Islet of Langerhans (tissue), 1 donor: ENCODE results near the gene CD180.

Experiments used
- FAIRE-seq: peaks from one replicate; lab custom pipeline; 2011; peaks lifted over from hg19 to GRCh38; lab: Jason Lieb, UNC

CD180 gene

DNA sequence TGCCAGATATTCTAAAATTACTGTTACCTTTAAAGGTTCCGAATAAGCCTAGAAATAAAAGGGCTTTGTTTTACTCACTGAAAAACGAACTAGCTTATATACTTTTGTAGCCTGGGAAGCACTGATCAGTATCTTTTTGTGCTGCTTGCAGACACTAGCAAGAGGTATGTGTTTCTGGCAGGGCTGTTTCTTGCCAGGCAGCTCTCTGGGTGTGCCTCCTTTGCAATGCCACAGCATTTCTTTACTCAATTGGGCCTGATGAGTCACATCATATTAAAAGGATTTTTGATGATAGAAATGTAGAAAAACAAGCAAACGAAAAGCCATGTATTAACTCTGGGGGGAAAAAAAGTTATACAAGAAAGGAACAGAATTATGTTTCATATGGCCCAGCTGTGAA lies 35.6 kb downstream of the CD180 start:
- FAIRE-seq: peak; percentile 51

DNA sequence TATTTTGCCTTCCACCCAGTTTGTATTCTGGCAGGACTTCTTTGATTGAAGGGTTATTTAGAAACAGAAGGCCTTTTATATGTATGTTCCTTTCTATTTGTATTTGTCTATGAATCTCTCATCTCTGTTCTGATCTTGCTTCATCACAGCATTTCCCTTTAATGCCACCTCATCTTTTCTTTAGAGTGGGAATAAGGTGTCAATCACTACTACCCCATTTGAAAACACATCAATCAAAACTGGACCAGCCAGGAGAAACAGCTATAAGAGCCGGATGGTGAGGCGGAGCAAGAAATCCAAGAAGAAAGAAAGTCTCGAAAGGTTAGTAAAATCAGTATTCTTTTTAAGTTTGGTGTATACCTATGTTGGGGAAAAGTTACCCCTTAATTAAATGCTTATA lies 36.3 kb downstream of the CD180 start:
- no peak for FAIRE-seq

DNA sequence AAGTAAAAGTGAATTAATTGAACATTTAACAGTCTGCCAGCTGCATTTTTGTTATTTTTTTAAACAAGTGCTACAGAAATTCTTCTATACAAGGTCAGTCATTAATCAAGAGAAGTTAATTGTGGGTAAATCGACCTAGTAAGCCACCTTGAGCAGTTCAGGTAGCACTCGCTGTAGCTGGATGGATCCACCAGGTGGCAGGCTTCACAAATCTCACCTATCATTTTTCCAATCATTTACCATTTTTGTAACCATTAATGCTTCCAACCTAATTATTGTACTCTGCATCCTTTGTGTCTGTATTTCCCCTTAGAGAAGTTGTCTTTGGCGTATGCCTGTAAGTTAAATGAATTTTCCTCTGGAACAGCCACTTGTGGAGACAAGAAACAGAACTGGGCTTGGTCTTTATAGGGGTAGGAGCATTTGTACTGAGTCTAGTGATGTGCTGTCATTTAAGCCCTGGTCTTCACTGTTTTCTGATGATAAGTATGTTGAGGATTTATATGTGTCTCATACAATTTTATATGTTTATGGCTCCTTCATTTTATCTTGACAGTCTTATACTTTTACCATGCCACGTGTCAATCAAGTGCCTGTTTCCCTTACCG lies 39.5 kb downstream of the CD180 start:
- FAIRE-seq: peak; percentile 97

DNA sequence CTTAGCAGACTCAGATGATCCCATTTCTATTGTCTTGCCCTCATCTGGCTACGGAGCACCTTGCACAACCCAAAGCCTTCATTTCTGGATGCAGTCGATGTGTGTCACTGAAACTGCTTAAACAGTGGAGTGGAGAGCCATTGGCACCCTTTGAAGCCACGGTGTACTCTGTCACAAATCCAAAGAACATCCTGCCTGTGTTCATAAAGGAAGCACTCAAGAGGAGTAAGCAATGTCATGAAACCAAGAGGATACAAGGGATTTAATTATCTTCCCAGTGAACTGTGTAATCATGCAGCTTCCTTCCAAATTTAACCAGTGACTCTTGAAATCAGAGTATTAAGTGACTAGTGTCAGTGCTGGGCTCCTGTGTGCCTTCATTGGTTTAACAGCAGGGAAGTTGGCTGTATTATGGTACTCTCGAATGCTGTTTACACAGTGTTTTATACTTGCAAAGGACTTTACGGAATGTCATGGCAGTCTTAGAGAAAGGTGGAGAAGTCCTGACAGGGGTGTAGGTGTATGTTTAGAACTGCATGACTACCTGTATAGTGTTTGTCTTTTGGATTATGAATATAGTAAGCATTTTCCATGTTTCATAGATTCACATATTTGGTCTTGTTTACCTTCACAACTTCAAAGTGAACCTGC lies 41.9 kb downstream of the CD180 start:
- FAIRE-seq: no peak

DNA sequence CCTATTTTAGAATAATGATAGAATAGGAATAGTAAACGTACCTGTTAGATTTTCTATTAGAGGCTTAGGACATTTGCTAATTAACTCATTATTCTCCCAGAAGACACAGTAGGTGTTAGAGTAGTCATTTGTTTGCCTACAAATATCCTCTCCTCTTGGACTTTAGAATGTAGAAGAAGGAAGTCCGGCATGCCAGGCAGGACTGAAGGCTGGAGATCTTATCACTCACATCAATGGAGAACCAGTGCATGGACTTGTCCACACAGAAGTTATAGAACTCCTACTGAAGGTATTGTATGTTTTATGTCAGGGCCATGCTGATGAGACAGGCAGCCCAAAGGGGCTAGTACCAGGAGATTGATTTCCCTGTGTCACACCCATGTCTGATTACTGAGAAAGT lies 43.3 kb downstream of the CD180 start:
- no peak for FAIRE-seq

DNA sequence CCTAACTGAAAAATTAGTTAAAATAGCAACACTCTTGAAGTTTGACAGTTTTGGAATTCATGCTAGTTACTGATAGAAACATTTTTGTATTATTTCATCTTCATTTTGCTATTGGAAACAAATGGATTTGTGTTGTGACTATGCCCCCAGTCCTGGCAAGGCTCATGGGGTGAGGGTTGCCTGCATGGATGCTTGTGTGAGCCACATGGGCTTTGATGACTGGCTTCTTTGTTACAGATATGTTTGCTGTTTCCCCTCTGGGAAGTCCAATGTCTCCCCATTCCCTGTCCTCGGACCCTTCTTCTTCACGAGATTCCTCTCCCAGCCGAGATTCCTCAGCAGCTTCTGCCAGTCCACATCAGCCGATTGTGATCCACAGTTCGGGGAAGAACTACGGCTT lies 44.2 kb downstream of the CD180 start:
- no peak for FAIRE-seq

DNA sequence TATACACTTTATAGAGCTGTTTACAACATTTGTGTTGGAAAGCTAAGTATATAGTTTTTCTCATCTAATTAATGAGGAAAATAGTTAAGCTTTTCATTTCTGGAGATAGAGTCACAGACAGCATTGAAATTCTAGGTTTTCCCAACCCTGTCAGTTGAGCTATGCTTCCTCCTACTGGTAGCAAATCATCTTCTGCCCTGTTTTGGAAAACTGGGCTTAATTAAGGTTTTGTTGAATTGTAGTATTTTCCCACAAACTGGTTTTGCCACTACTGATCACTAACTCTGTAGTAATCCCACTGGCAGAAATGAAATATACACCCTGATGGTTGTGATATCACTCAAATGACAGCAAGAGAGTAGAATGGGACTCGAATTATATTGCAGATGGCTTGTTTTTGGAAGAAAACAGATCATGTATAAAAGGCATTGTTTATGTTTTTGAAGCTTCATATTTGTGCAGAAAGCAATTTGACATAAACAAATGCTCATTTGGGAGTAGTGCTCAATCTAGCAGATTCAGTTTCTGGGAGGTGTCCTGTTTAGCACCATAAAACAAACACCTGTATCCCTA lies 46.6 kb downstream of the CD180 start:
- FAIRE-seq: peak; percentile 79

DNA sequence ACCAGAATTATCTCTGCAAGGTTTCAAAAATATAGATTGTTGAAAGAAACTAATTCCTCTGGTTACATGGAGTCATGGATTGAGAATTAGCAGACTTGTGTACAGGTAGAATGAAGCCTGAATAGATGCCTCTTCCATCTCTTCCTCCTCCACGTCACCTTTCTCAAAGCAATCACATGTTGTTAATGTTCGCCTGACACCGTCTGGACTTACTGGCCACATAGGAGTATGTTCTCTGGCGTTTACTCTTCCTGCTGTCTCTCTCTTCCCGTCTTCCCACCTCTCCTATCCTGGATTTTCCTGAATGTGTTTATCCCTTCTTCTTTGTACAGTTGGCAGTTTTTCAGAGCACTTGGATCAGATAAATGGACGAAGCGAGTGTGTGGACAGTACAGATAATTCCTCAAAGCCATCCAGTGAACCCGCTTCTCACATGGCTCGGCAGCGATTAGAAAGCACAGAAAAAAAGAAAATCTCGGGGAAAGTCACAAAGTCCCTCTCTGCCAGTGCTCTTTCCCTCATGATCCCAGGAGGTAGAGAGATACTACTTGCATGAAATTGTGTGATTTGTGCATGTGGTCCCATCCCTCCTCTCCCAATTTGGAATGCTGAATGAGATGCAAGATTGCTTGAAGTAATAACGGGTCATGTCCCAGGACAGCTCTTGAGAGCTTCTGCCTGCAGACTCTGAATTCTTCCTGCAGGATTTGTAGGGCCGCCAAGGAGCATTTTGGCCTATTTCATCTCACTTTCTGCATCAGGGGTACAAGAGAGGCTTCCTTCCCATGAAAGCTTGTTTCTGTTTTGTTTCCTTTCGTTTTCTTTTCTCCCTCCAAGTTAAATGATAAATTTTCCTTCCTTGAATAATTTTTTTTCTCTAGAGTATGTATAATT lies 47.3 kb downstream of the CD180 start:
- no peak for FAIRE-seq

DNA sequence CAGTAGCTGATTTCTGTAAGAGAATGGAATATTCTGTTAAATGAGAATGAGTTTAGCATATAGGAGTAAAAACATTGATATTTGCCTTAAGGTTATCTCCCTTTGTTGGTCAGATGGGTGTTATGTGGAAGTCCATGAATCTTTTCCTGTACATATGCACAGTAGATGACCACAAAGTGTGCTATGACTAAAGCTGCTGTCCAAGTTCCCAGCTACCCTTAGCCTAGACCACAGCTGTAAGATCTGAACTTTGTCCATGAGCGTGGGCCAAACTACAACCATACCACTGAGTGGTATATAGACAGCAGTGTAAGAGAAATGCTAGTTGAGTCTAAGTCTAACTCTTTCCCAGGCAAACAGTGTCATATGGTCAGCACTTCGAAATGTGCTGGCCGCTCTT lies 48.8 kb downstream of the CD180 start:
- FAIRE-seq: no peak

DNA sequence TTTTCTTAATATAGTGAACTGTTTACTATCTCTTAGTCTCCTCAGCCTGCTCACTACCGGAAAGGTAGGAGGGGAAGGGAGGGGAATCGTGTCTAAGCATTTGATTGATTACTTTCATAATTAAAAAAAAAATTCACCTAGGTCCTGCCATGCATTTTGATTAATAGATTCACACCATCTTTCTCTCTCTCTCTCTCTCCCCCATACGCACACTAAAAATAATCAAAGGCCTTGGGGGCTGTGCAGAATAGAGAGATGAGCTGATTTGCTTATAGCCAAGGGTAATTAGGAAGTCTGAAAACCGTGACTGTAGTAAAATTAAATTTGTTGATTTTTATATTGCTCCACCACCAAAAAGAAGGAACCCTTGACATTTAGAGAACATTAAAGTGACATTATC lies 49.6 kb downstream of the CD180 start:
- FAIRE-seq: no peak

DNA sequence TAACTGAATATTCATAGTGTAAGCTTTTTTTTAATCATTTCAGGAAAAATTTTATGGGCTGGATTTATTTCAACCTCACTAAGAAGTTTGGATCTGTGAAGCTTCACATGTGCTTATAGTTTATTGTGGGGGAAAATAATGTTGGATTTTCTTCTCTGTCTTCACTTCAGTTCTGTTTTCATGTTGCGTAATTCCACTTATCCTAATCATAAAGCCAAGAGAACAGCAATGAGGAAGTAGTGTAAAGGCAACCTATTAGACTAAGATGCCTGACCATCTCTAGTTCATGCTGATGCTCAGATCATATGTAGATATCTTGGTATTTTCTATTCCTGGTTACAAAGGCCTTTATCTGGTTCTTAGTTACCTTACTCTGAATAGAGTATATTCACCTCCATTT lies 50.0 kb downstream of the CD180 start:
- FAIRE-seq: no peak

DNA sequence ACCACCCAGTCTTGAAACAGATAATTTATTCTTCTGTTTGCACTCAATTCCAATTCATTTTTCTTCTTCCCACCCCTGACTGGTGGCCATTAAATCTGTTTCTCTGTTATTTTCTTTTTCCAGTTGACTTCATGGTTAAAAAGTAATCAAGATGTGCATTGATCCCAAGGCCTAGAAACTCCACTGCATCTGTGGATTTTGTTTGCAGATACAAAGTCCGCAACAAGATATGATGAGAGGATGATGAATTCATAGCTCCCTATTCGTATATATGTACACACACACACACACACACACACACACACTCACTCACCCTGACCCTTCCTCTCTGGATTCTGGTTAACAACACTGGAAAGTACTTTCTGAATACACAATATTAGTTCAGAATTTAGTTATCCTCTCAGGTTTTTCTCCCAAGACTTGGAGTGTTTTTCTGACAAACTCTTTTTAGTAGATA lies 52.4 kb downstream of the CD180 start:
- FAIRE-seq: peak; percentile 74

DNA sequence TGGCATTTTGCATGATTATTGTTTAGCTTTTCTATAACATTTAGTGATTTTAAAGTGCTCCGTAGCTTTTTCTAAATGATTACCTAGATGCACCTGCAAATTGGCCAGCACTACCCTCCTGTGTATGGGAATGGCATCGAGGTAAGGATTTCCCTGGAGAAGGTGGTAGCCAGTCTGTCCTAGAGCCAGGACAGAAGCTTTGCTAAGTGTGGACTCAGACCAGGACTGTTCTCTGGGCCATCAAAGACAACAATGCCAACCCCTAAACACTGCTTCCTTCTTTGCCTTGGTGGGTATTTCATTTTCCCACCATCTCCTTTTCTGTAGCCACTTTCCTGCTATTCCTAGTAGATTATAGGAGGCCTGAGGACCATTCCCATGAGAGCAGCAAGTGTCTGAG lies 53.0 kb downstream of the CD180 start:
- no peak for FAIRE-seq

DNA sequence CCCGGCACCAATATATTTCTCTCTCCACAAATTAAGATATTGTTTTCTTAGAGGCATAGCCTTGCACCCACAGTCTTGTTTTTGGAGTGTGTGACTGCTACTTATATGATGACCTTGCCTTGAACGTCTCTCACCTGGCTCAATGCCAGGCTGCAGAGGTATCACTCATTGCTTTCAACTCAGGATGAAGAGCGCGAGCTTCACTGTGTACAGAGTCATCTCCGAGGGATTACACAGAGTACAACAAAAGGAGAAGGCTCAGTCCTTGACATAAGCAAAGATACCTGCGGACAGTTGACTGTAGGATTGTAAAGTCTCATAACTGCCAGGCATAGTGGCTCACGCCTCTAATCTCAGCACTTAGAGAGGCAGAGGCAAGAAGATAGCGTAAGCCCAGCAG lies 53.8 kb downstream of the CD180 start:
- FAIRE-seq: peak; percentile 51

DNA sequence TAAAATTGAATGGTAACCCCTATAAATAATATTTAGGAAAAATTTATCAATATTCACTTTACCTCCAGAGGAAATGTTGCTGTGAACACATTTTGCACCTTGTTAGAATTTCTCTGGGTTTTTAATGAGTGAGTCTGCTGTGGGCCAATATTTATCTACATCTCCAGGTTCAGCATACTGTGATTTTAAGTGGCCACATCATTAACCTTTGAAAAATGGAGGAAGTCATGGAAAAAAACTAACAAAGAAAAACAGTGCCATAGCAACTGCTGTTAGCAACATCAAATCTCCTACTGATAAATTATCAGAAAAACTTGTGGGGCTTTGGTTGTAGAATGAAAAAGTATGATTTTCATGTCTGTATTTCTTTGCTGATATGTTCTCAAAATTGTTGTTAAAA lies 55.0 kb downstream of the CD180 start:
- FAIRE-seq: peak; percentile 100

DNA sequence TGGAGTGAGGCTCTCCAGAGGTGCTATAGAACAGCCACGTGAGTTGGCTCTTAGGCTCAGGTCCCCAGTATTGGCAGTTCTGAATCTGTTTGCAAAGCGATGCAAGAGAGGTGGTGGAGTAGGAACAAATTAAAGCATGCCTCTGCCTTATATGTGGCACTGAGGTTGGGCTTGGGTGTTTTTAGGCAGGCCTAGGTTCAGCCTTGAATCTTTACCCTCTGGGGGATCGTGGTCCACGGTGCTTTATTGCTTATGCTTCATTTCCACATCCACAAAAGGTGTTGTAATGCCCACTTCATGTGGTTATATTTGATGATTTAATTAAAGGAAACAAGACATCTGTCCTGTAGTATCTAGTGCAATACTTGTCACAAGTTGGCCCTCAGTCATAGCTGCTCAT lies 56.2 kb downstream of the CD180 start:
- no peak for FAIRE-seq

DNA sequence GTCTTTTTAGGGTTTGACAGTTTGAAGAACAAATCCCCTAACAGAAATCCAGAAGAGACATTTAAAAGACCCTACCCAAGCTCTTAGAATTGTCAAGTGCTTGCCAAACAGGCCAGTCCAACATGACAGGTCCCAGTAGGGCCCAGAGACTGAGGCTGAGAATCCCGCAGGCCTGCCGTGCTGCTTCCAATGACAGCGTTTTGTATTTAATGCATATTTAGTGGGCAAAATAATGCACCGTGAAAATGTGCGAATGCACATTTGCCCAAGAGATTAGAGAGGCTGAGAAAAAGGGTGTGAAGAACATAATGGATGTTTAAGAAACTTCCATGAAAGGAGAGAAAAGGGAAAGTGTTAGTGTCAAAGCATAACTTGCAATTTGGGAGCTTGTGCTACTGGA lies 57.6 kb downstream of the CD180 start:
- no peak for FAIRE-seq

DNA sequence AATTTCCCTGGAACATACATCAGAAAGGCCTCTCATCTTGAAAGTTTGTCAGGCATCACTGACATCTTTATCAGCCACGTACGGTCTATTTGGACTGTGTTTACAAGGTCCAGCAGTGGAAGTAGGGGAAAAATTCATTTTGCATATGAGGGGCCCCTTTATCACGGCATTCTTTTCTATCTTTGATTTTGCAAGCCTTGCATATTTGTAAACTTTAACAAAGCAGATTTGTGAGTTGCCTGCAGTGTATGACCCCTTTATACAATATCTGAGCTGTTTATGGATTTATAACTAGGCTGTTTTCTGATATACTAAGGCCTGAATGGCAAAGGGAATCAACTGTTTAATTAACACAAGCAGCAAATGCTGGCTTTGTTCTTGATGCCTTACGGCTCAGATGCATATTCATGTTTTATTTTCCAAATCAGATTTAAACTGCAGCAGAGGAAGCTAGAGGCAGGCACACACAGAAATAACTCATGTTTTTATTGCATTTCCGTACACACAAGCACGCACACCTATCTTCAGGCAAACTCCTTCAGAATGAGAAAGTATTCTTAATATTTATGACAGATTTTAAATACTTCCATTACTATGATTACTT lies 61.1 kb downstream of the CD180 start:
- peak; percentile 36 for FAIRE-seq

DNA sequence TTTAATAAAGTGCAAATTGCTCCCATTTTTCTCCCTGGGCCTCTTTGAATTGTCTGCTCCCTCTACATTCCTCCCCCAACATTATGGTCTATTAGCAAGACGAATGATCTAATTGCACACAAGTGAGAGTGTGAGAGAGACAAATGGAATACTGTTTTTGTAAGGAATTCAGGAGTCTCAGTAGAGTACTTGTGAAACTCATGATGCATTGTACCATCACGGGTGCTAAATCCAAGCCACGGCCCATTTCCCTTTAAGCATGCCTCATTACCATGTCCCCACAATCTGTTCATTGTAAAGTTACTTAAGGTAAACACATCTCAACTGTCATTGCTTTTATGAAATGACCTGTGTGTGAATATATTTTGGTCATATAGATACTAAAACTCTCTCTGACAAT lies 62.8 kb downstream of the CD180 start:
- peak; percentile 89 for FAIRE-seq

DNA sequence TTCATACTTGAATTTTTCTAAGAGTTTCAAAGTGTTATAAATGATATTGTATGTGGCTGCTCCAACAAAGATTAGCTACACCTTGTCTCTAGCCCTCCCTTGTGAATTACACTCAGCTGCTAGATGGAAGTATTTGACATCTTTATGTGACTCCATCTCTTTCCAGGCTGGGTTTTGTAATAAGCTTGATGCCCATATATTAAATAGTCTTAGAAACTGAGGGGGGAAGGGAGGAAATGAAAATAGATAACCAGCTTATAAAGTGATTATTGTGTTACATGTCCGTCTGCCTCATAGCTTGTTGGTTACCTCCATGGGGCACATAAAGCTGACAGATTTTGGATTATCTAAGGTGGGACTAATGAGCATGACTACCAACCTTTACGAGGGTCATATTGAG lies 63.4 kb downstream of the CD180 start:
- no peak for FAIRE-seq

DNA sequence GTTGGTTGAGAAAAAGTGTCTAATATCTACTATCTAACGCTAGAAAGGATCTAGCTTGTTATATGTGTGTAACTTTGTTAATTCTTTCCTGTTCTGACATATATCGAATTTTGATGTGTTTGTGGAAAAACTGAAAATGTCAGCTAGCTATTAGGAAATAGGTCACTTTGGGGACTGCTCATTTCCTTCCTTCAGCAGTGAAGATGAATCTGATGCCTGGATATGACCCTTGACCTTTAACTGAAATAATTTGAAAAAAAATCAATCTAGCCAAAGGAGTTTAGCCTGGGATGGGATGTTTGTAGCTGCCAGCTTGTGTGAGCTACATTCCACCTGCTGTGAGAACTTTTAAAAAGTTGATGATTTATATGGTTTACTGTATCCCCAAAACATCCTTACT lies 66.8 kb downstream of the CD180 start:
- no peak for FAIRE-seq
